ENCODE results near the gene AGPAT2.

DNA sequence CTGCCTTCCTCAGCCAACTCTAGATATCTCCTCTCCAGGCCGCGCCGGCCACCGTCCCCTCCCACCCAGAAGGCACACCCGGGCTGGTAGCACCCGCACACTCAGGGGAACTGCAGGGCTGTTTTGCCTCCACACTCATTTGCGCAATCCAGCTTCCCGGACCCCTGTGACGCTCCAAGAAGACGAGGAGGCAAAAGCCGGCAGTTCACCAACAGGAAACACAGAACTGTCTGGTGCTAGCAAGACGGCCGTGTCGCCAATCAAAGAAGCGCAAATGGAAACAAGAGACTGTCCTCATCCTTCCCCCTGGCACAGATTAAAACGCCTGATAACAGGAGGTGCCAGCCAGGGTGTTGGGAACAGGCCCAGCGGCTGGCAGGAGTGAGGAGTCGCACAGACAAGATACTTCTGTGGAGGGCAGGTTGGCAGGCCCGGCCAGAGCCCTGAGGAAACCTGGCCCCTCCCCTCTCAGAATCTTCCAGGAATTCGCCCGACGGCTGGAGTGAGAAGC, 7.8 kb downstream of the AGPAT2 start:
- TF ChIP-seq, protein P1, sequence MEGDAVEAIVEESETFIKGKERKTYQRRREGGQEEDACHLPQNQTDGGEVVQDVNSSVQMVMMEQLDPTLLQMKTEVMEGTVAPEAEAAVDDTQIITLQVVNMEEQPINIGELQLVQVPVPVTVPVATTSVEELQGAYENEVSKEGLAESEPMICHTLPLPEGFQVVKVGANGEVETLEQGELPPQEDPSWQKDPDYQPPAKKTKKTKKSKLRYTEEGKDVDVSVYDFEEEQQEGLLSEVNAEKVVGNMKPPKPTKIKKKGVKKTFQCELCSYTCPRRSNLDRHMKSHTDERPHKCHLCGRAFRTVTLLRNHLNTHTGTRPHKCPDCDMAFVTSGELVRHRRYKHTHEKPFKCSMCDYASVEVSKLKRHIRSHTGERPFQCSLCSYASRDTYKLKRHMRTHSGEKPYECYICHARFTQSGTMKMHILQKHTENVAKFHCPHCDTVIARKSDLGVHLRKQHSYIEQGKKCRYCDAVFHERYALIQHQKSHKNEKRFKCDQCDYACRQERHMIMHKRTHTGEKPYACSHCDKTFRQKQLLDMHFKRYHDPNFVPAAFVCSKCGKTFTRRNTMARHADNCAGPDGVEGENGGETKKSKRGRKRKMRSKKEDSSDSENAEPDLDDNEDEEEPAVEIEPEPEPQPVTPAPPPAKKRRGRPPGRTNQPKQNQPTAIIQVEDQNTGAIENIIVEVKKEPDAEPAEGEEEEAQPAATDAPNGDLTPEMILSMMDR (IDR thresholded peaks at IDR 0.05), result no peak
- TF ChIP-seq POLR2AphosphoS5 (IDR thresholded peaks at IDR 0.05), result no peak
